HEK293 (cell line): ENCODE results near the gene PILRA.

Source experiments
- BCL11A ChIP-seq: fragments of 450-650 bp; formaldehyde crosslinking; IDR thresholded peaks from 2 replicates; pipeline ENCODE4 v1.5.1; 2016; ENCODE audit warnings: low read depth, missing biosample characterization, missing genetic modification characterization
- HOXD13 ChIP-seq: sonication (generic); formaldehyde crosslinking; IDR thresholded peaks from 2 replicates; pipeline ENCODE4 v1.8.0; 2022; ENCODE audit warnings: missing genetic modification reagents, borderline replicate concordance
- KLF10 ChIP-seq: fragments of 450-650 bp; IDR thresholded peaks from 2 replicates; pipeline ENCODE4 v1.5.1; 2018; ENCODE audit warnings: missing biosample characterization, mild to moderate bottlenecking, missing genetic modification characterization
- MZF1 ChIP-seq: fragments of 450-650 bp; formaldehyde crosslinking; IDR thresholded peaks from 2 replicates; pipeline ENCODE4 v1.5.1; 2017; ENCODE audit warnings: missing biosample characterization, missing genetic modification characterization, borderline replicate concordance
- OSR2 ChIP-seq: fragments of 450-650 bp; formaldehyde crosslinking; IDR thresholded peaks from 2 replicates; pipeline ENCODE4 v1.5.1; 2016; ENCODE audit warnings: missing biosample characterization, missing genetic modification characterization
- TCF7L2 ChIP-seq: IDR thresholded peaks from 2 replicates; pipeline ENCODE4 v1.6.1; 2011; ENCODE audit warnings: low read depth, mild to moderate bottlenecking, inconsistent platforms, low read length, moderate library complexity, borderline replicate concordance
- TRIM28 ChIP-seq: IDR thresholded peaks from 2 replicates; pipeline ENCODE4 v1.6.1; 2011; ENCODE audit warnings: low read length, control low read depth, borderline replicate concordance
- ZBTB20 ChIP-seq: fragments of 450-650 bp; formaldehyde crosslinking; IDR thresholded peaks from 2 replicates; pipeline ENCODE4 v1.5.1; 2016; ENCODE audit warnings: missing biosample characterization, missing genetic modification characterization
- ZBTB7A ChIP-seq: fragments of 450-650 bp; formaldehyde crosslinking; IDR thresholded peaks from 2 replicates; pipeline ENCODE4 v1.5.1; 2016; ENCODE audit warnings: low read depth, missing biosample characterization, missing genetic modification characterization
- ZFP41 ChIP-seq: fragments of 450-650 bp; formaldehyde crosslinking; IDR thresholded peaks from 2 replicates; pipeline ENCODE4 v1.5.1; 2016; ENCODE audit warnings: missing biosample characterization, missing genetic modification characterization, borderline replicate concordance
- ZNF221 ChIP-seq: fragments of 450-650 bp; formaldehyde crosslinking; IDR thresholded peaks from 2 replicates; pipeline ENCODE4 v1.5.1; 2017; ENCODE audit warnings: missing biosample characterization, missing genetic modification characterization, borderline replicate concordance
- ZNF302 ChIP-seq: fragments of 450-650 bp; formaldehyde crosslinking; IDR thresholded peaks from 2 replicates; pipeline ENCODE4 v1.5.1; 2016; ENCODE audit warnings: missing biosample characterization, missing genetic modification characterization, low read depth
- ZNF394 ChIP-seq: fragments of 450-650 bp; formaldehyde crosslinking; IDR thresholded peaks from 2 replicates; pipeline ENCODE4 v1.5.1; 2016; ENCODE audit warnings: missing biosample characterization, missing genetic modification characterization, mild to moderate bottlenecking, moderate library complexity, borderline replicate concordance
- ZNF423 ChIP-seq: fragments of 450-650 bp; formaldehyde crosslinking; IDR thresholded peaks from 2 replicates; pipeline ENCODE4 v1.5.1; 2016; ENCODE audit warnings: missing biosample characterization, missing genetic modification characterization
- ZNF48 ChIP-seq: fragments of 450-650 bp; formaldehyde crosslinking; IDR thresholded peaks from 2 replicates; pipeline ENCODE4 v1.5.1; 2016; ENCODE audit warnings: missing biosample characterization, missing genetic modification characterization
- ZNF548 ChIP-seq: fragments of 450-650 bp; formaldehyde crosslinking; IDR thresholded peaks from 2 replicates; pipeline ENCODE4 v1.5.1; 2016; ENCODE audit warnings: missing biosample characterization, missing genetic modification characterization
- ZNF596 ChIP-seq: fragments of 450-650 bp; IDR thresholded peaks from 2 replicates; pipeline ENCODE4 v1.5.0; 2018; ENCODE audit warnings: missing biosample characterization, mild to moderate bottlenecking, missing genetic modification characterization, moderate library complexity
- ZNF654 ChIP-seq: fragments of 450-650 bp; formaldehyde crosslinking; IDR thresholded peaks from 2 replicates; pipeline ENCODE4 v1.5.1; 2016; ENCODE audit warnings: low read depth, missing biosample characterization, missing genetic modification characterization
- ZNF76 ChIP-seq: fragments of 450-650 bp; formaldehyde crosslinking; IDR thresholded peaks from 2 replicates; pipeline ENCODE4; 2016; ENCODE audit warnings: low read depth, missing biosample characterization, missing genetic modification characterization, borderline replicate concordance
- ZNF776 ChIP-seq: fragments of 450-650 bp; formaldehyde crosslinking; IDR thresholded peaks from 2 replicates; pipeline ENCODE4 v1.5.0; 2017; ENCODE audit warnings: missing biosample characterization, missing genetic modification characterization, borderline replicate concordance
- TF ChIP-seq, protein P1 (sequence below): fragments of 450-650 bp; formaldehyde crosslinking; IDR thresholded peaks from 2 replicates; pipeline ENCODE4 v1.5.1; 2017; ENCODE audit warnings: missing biosample characterization, missing genetic modification characterization
- TF ChIP-seq, protein P2 (sequence below): sonication (generic); formaldehyde crosslinking; IDR thresholded peaks from 2 replicates; pipeline ENCODE4 v1.8.1; 2022; ENCODE audit warnings: mild to moderate bottlenecking, moderate library complexity, missing genetic modification reagents
- TF ChIP-seq, protein P3 (sequence below): fragments of 450-650 bp; formaldehyde crosslinking; IDR thresholded peaks from 2 replicates; pipeline ENCODE4 v1.5.1; 2016; ENCODE audit warnings: missing biosample characterization, missing genetic modification characterization
- TF ChIP-seq, protein P4 (sequence below): fragments of 450-650 bp; formaldehyde crosslinking; IDR thresholded peaks from 2 replicates; pipeline ENCODE4 v1.5.1; 2016; ENCODE audit warnings: missing biosample characterization, missing genetic modification characterization
- TF ChIP-seq, protein P5 (sequence below): fragments of 450-650 bp; formaldehyde crosslinking; IDR thresholded peaks from 2 replicates; pipeline ENCODE4 v1.5.1; 2017; ENCODE audit warnings: missing biosample characterization, mild to moderate bottlenecking, missing genetic modification characterization, moderate library complexity
- TF ChIP-seq, protein P6 (sequence below): fragments of 450-650 bp; formaldehyde crosslinking; IDR thresholded peaks from 2 replicates; pipeline ENCODE4 v1.5.1; 2016; ENCODE audit warnings: missing biosample characterization, missing genetic modification characterization, borderline replicate concordance

PILRA gene

DNA sequence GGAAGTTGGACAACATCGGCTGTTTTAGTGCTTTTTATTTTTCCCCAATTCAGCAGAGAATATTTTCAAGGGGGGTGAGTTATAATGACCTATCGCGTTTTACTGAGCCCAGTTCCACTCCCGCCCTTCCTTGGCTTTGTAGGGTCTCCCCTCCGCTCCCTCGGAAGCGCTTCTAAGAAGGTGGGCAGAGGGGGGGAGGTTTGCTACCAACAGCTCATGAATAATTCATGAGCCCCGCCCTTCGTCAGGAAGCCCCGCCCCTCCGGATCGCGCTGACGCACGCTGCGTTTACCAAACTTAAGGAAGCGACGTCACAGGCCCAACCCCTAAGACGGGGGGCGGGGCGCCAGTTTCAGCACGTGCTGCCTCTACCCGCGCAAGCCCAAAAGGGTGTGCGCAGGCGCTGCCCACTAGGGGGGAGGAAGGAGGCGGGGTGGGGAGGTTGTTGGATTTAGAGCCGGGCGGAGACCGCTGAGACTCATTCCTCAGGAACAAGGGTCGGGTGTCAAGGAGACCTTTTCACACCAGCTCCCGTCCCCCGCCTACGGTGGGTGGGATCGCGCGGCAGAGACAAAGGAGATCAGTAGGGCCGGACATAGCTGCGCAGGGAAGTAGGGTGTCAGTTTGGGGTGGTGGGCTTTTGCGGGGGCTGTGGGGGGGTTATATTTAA is 55.8 kb downstream of the PILRA start (continued):
- no peak for TF ChIP-seq HOXD13 (CRISPR knock-in tag)
- TF ChIP-seq, protein P1, sequence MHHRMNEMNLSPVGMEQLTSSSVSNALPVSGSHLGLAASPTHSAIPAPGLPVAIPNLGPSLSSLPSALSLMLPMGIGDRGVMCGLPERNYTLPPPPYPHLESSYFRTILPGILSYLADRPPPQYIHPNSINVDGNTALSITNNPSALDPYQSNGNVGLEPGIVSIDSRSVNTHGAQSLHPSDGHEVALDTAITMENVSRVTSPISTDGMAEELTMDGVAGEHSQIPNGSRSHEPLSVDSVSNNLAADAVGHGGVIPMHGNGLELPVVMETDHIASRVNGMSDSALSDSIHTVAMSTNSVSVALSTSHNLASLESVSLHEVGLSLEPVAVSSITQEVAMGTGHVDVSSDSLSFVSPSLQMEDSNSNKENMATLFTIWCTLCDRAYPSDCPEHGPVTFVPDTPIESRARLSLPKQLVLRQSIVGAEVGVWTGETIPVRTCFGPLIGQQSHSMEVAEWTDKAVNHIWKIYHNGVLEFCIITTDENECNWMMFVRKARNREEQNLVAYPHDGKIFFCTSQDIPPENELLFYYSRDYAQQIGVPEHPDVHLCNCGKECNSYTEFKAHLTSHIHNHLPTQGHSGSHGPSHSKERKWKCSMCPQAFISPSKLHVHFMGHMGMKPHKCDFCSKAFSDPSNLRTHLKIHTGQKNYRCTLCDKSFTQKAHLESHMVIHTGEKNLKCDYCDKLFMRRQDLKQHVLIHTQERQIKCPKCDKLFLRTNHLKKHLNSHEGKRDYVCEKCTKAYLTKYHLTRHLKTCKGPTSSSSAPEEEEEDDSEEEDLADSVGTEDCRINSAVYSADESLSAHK (tag by site-specific recombination), result peak; percentile 61
- TF ChIP-seq ZNF394 (tag by site-specific recombination), result peak; percentile 57
- TF ChIP-seq ZNF548 (tag by site-specific recombination), result no peak
- TF ChIP-seq ZNF302 (tag by site-specific recombination), result peak; percentile 18; the same call in 1 of the 2 replicates
- TF ChIP-seq, protein P2, sequence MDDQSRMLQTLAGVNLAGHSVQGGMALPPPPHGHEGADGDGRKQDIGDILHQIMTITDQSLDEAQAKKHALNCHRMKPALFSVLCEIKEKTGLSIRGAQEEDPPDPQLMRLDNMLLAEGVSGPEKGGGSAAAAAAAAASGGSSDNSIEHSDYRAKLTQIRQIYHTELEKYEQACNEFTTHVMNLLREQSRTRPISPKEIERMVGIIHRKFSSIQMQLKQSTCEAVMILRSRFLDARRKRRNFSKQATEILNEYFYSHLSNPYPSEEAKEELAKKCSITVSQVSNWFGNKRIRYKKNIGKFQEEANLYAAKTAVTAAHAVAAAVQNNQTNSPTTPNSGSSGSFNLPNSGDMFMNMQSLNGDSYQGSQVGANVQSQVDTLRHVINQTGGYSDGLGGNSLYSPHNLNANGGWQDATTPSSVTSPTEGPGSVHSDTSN (CRISPR knock-in tag), result peak; percentile 66; the same call in 1 of the 2 replicates
- no peak for TF ChIP-seq ZNF776 (tag by site-specific recombination)
- TF ChIP-seq ZNF654 (tag by site-specific recombination), result no peak
- peak; percentile 57; the same call in 1 of the 2 replicates for TF ChIP-seq OSR2 (tag by site-specific recombination)
- TF ChIP-seq MZF1 (tag by site-specific recombination), result no peak; the same call in 1 of the 2 replicates
- peak; percentile 99 for TF ChIP-seq KLF10 (tag by site-specific recombination)
- peak; percentile 15; the same call in 1 of the 2 replicates for TF ChIP-seq ZNF596 (tag by site-specific recombination)
- TF ChIP-seq ZBTB7A (tag by site-specific recombination), result peak; percentile 97
- no peak for TF ChIP-seq ZNF48 (tag by site-specific recombination)
- TF ChIP-seq ZNF221, result peak; percentile 90; the same call in 1 of the 2 replicates
- TF ChIP-seq, protein P3, sequence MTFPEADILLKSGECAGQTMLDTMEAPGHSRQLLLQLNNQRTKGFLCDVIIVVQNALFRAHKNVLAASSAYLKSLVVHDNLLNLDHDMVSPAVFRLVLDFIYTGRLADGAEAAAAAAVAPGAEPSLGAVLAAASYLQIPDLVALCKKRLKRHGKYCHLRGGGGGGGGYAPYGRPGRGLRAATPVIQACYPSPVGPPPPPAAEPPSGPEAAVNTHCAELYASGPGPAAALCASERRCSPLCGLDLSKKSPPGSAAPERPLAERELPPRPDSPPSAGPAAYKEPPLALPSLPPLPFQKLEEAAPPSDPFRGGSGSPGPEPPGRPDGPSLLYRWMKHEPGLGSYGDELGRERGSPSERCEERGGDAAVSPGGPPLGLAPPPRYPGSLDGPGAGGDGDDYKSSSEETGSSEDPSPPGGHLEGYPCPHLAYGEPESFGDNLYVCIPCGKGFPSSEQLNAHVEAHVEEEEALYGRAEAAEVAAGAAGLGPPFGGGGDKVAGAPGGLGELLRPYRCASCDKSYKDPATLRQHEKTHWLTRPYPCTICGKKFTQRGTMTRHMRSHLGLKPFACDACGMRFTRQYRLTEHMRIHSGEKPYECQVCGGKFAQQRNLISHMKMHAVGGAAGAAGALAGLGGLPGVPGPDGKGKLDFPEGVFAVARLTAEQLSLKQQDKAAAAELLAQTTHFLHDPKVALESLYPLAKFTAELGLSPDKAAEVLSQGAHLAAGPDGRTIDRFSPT (tag by site-specific recombination), result 0 out of 2 replicates have a peak, but pooled peaks have one; percentile 20
- TF ChIP-seq ZNF423 (tag by site-specific recombination), result no peak; the same call in 1 of the 2 replicates
- TF ChIP-seq, protein P4, sequence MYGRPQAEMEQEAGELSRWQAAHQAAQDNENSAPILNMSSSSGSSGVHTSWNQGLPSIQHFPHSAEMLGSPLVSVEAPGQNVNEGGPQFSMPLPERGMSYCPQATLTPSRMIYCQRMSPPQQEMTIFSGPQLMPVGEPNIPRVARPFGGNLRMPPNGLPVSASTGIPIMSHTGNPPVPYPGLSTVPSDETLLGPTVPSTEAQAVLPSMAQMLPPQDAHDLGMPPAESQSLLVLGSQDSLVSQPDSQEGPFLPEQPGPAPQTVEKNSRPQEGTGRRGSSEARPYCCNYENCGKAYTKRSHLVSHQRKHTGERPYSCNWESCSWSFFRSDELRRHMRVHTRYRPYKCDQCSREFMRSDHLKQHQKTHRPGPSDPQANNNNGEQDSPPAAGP (tag by site-specific recombination), result peak; percentile 22
- TF ChIP-seq BCL11A (tag by site-specific recombination), result 0 out of 2 replicates have a peak, but pooled peaks have one; percentile 20
- TF ChIP-seq, protein P5, sequence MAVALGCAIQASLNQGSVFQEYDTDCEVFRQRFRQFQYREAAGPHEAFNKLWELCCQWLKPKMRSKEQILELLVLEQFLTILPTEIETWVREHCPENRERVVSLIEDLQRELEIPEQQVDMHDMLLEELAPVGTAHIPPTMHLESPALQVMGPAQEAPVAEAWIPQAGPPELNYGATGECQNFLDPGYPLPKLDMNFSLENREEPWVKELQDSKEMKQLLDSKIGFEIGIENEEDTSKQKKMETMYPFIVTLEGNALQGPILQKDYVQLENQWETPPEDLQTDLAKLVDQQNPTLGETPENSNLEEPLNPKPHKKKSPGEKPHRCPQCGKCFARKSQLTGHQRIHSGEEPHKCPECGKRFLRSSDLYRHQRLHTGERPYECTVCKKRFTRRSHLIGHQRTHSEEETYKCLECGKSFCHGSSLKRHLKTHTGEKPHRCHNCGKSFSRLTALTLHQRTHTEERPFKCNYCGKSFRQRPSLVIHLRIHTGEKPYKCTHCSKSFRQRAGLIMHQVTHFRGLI, result peak; percentile 58; the same call in 1 of the 2 replicates
- TF ChIP-seq, protein P6, sequence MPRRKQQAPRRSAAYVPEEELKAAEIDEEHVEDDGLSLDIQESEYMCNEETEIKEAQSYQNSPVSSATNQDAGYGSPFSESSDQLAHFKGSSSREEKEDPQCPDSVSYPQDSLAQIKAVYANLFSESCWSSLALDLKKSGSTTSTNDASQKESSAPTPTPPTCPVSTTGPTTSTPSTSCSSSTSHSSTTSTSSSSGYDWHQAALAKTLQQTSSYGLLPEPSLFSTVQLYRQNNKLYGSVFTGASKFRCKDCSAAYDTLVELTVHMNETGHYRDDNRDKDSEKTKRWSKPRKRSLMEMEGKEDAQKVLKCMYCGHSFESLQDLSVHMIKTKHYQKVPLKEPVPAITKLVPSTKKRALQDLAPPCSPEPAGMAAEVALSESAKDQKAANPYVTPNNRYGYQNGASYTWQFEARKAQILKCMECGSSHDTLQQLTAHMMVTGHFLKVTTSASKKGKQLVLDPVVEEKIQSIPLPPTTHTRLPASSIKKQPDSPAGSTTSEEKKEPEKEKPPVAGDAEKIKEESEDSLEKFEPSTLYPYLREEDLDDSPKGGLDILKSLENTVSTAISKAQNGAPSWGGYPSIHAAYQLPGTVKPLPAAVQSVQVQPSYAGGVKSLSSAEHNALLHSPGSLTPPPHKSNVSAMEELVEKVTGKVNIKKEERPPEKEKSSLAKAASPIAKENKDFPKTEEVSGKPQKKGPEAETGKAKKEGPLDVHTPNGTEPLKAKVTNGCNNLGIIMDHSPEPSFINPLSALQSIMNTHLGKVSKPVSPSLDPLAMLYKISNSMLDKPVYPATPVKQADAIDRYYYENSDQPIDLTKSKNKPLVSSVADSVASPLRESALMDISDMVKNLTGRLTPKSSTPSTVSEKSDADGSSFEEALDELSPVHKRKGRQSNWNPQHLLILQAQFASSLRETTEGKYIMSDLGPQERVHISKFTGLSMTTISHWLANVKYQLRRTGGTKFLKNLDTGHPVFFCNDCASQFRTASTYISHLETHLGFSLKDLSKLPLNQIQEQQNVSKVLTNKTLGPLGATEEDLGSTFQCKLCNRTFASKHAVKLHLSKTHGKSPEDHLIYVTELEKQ, result peak; percentile 58; the same call in 1 of the 2 replicates
- no peak for TF ChIP-seq ZBTB20 (tag by site-specific recombination)
- peak; percentile 10; the same call in 1 of the 2 replicates for TF ChIP-seq ZNF76 (tag by site-specific recombination)
- TF ChIP-seq ZFP41 (tag by site-specific recombination), result no peak
- no peak for TF ChIP-seq TRIM28
- no peak for TF ChIP-seq TCF7L2
